ENCODE data around the gene RAE1. TPM values are rescaled to one million over a fixed set of nuclear protein-coding genes. Genes with fewer than 3 reads are reported as not detected.

RAE1 gene
- total and polyA plus RNA-seq, 4 donors: 3.6 to 19.4 (median 10.8) TPM

DNA sequence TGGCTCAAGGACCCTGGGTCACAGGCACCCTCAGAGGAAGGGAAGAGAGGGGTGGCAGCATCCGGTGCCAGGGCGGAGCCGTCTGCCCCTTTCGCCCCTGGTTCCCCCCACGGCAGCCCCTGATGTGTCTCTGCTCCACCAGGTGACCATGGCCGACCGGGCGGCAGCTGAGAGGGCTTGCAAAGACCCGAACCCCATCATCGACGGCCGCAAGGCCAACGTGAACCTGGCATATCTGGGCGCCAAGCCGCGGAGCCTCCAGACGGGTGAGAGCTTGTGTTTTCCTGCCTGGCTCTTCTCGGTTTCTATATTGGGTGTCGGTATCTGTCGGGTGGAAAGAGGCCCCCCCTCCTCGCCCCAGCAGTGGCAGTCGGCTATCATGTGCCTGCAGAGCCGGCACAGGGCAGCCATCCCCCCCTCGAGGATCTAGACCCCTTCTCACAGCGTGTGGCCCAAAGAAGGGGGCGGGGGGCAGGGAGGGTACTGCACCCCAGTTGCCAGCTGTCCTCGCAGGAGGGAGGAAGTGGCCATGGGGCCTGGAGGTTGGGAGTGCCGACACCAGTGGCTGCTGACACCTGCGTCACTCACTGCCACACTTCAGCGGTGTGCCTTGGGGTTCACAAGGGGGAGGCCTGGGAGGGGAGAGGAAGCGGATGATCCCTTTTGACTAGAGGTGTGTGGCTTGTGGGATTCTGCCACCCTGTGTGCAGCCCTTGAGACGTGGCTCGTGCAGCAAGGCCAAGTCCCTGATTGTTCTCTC is 41.6 kb downstream of the RAE1 start:
- peak overlapping the region; percentile 72 to 87 for H3K4me3 ChIP-seq (ENCODE audit: low read length in 2 of 2)
- WGBS, 2 donors: 27 to 29% methylated on average over 32 to 33 of the region's 33 CpGs
- intact Hi-C loops (cut with DNase I): loop anchor here in 1 of 2 donors (2.0 to 5.0 kb wide), 2 partner anchors 45 to 66 kb away; no protein-coding TSS in a partner anchor
- H3K27ac ChIP-seq (ENCODE audit: low read depth in 1 of 2, low read length in 2 of 2): peak overlapping the region in 1 of 2 donors; percentile 6
- H3K4me1 ChIP-seq (ENCODE audit: control insufficient read depth in 1 of 2, insufficient read depth in 2 of 2, low read length in 2 of 2): peaks cover 0 to 2% of the 10 kb centered on the region in 2 donors
- no peaks in the 10 kb centered on the region for H3K27me3 ChIP-seq (ENCODE audit: control insufficient read depth in 1 of 2, insufficient read depth in 2 of 2, low read length in 1 of 2)
- ATAC-seq (ENCODE audit: low FRiP score): no peak
- peak; percentile 71 to 82 for DNase-seq
- H3K9me3 ChIP-seq (ENCODE audit: control insufficient read depth, low read length): no peaks in the 10 kb centered on the region
- no peaks in the 10 kb centered on the region for H3K36me3 ChIP-seq (ENCODE audit: control insufficient read depth in 1 of 2, insufficient read depth in 2 of 2, low read length in 1 of 2)

DNA sequence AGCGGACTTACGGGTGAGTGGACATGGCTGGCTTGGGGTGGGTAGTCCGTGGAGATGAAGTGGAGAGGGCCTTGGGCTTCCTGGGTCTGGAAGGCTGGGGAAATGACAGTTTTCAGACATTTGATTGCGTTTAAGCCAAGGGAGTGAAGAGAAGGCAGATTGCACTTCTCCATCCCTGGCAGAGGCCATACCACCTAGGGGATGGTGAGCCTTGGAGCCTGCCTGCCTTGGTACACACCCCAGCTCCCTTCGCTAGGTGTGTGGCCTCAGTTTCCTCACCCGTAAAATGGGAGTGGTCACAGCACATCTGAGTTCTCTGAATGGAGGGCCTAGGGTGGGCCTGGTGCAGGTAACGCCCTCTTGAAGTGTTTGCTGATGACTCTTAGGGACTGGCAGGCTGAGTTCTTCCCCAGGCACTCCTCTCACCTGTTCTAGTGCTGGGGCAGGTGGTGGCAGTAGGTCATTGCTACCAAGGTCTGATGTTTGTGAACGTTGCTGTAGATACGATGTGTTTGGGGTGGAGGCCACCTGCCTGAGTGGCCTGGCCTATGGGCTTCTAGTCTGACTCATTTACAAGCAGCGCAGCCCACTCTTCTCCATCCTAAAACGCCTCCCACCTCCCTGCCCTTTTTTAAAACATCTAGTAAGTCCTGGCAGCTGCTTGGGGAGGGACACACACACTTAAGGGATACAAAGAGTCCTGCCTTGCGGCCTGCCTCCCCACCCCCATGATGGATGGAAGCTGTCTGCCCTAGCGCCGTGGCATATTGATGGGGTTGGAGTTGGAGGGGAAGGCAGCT is 42.5 kb downstream of the RAE1 start:
- H3K4me3 ChIP-seq (ENCODE audit: low read length in 2 of 2): no peak overlapping the region
- H3K27me3 ChIP-seq (ENCODE audit: control insufficient read depth in 1 of 2, insufficient read depth in 2 of 2, low read length in 1 of 2): no peaks in the 10 kb centered on the region
- DNase-seq (peak; percentile 29 to 53), ATAC-seq (ENCODE audit: low FRiP score) (no peak)
- WGBS, 2 donors: 89% methylated on average over 14 of the region's 14 CpGs
- intact Hi-C loops (cut with DNase I): loop anchor here in 1 of 2 donors (2.0 to 5.0 kb wide), 2 partner anchors 44 to 65 kb away; no protein-coding TSS in a partner anchor
- H3K4me1 ChIP-seq (ENCODE audit: control insufficient read depth in 1 of 2, insufficient read depth in 2 of 2, low read length in 2 of 2): peaks cover 0 to 2% of the 10 kb centered on the region in 2 donors
- H3K9me3 ChIP-seq (ENCODE audit: control insufficient read depth, low read length): no peaks in the 10 kb centered on the region
- H3K27ac ChIP-seq (ENCODE audit: low read depth in 1 of 2, low read length in 2 of 2): no peak overlapping the region
- no peaks in the 10 kb centered on the region for H3K36me3 ChIP-seq (ENCODE audit: control insufficient read depth in 1 of 2, insufficient read depth in 2 of 2, low read length in 1 of 2)

GRCh38 chr20:57394121-57395082 is 43.3 kb downstream of the RAE1 start:
- ATAC-seq (ENCODE audit: low FRiP score): no peak

GRCh38 chr20:57395111-57395966 is 44.3 kb downstream of the RAE1 start:
- Histone ChIP-seq H3K4me1 (ENCODE audit: control insufficient read depth in 1 of 2, insufficient read depth in 2 of 2, low read length in 2 of 2) (peaks cover 0 to 2% of the 10 kb centered on the region in 2 donors), H3K27ac (ENCODE audit: low read depth in 1 of 2, low read length in 2 of 2) (peak overlapping the region; percentile 10 to 75), H3K36me3 (ENCODE audit: control insufficient read depth in 1 of 2, insufficient read depth in 2 of 2, low read length in 1 of 2) (no peaks in the 10 kb centered on the region), H3K4me3 (ENCODE audit: low read length in 2 of 2) (no peak overlapping the region), H3K9me3 (ENCODE audit: control insufficient read depth, low read length) (no peaks in the 10 kb centered on the region), H3K27me3 (ENCODE audit: control insufficient read depth in 1 of 2, insufficient read depth in 2 of 2, low read length in 1 of 2) (no peaks in the 10 kb centered on the region)
- peak; percentile 86 to 92 for DNase-seq
- intact Hi-C loops (cut with DNase I): no loop called here
- ATAC-seq (ENCODE audit: low FRiP score): peak; percentile 61
- WGBS, 2 donors: 19 to 25% methylated on average over 31 of the region's 31 CpGs

More at GRCh38 chr20:57394121-57395082, 43.3 kb downstream of the RAE1 start:
- Histone ChIP-seq H3K27me3 (ENCODE audit: control insufficient read depth in 1 of 2, insufficient read depth in 2 of 2, low read length in 1 of 2) (no peaks in the 10 kb centered on the region), H3K36me3 (ENCODE audit: control insufficient read depth in 1 of 2, insufficient read depth in 2 of 2, low read length in 1 of 2) (no peaks in the 10 kb centered on the region), H3K4me3 (ENCODE audit: low read length in 2 of 2) (no peak overlapping the region), H3K4me1 (ENCODE audit: control insufficient read depth in 1 of 2, insufficient read depth in 2 of 2, low read length in 2 of 2) (peaks cover 0 to 2% of the 10 kb centered on the region in 2 donors), H3K27ac (ENCODE audit: low read depth in 1 of 2, low read length in 2 of 2) (peak overlapping the region; percentile 9 to 10), H3K9me3 (ENCODE audit: control insufficient read depth, low read length) (no peaks in the 10 kb centered on the region)
- intact Hi-C loops (cut with DNase I): loop anchor here in 1 of 2 donors (5.0 kb wide), 1 partner anchor 43 kb away; no protein-coding TSS in a partner anchor
- DNase-seq: peak; percentile 42 to 74
- WGBS, 2 donors: 64 to 69% methylated on average over 27 of the region's 27 CpGs

GRCh38 chr20:57396212-57396983 is 45.3 kb downstream of the RAE1 start:
- WGBS, 2 donors: 82 to 84% methylated on average over 16 of the region's 16 CpGs
- intact Hi-C loops (cut with DNase I): no loop called here
- Histone ChIP-seq H3K4me3 (ENCODE audit: low read length in 2 of 2) (no peak overlapping the region), H3K9me3 (ENCODE audit: control insufficient read depth, low read length) (no peaks in the 10 kb centered on the region), H3K27me3 (ENCODE audit: control insufficient read depth in 1 of 2, insufficient read depth in 2 of 2, low read length in 1 of 2) (no peaks in the 10 kb centered on the region), H3K27ac (ENCODE audit: low read depth in 1 of 2, low read length in 2 of 2) (no peak overlapping the region), H3K4me1 (ENCODE audit: control insufficient read depth in 1 of 2, insufficient read depth in 2 of 2, low read length in 2 of 2) (peaks cover 0 to 2% of the 10 kb centered on the region in 2 donors), H3K36me3 (ENCODE audit: control insufficient read depth in 1 of 2, insufficient read depth in 2 of 2, low read length in 1 of 2) (no peaks in the 10 kb centered on the region)
- peak; percentile 38 to 67 for DNase-seq
- ATAC-seq (ENCODE audit: low FRiP score): no peak

DNA sequence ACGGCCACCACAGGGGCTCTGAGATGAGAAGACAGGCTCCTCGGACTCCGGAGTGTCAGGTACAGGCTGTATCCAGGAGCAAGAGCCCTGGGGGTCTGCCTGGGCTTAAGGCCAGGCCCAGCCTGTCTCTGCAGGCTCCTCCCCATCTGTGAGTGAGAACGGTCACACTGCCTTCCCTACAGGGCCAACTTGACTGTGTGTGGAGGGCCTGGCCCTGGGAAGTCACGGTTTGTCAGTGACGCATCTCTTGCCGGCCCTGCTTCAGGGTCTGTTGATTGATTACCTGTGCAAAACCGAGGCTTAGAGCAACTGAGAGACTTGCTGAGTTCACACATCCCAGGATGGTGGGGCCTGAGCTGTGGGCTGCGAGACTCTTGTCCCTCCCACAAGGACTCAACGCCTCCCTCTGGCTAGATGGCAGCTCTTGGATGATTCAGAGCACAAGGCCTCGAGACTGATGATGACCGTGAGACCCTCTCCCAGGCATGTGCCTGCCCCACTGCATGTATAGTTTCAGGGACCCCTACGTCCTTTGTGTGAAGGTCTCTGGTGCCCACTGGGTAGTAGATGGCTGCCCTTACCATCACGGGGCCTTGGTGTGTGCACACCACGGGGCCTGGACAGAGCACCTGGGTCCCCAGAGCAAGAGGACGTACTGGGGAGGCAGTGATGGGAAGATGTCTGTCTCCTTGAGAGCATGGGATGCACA is 46.1 kb downstream of the RAE1 start:
- H3K4me1 ChIP-seq (ENCODE audit: control insufficient read depth in 1 of 2, insufficient read depth in 2 of 2, low read length in 2 of 2): peaks cover 0 to 2% of the 10 kb centered on the region in 2 donors
- H3K27me3 ChIP-seq (ENCODE audit: control insufficient read depth in 1 of 2, insufficient read depth in 2 of 2, low read length in 1 of 2): no peaks in the 10 kb centered on the region
- ATAC-seq (ENCODE audit: low FRiP score) (no peak), DNase-seq (peak; percentile 33 to 56)
- 89 to 90% methylated on average over 16 of the region's 16 CpGs for WGBS, 2 donors
- intact Hi-C loops (cut with DNase I): no loop called here
- no peak overlapping the region for H3K27ac ChIP-seq (ENCODE audit: low read depth in 1 of 2, low read length in 2 of 2)
- H3K36me3 ChIP-seq (ENCODE audit: control insufficient read depth in 1 of 2, insufficient read depth in 2 of 2, low read length in 1 of 2): no peaks in the 10 kb centered on the region
- H3K4me3 ChIP-seq (ENCODE audit: low read length in 2 of 2): no peak overlapping the region
- H3K9me3 ChIP-seq (ENCODE audit: control insufficient read depth, low read length): no peaks in the 10 kb centered on the region

DNA sequence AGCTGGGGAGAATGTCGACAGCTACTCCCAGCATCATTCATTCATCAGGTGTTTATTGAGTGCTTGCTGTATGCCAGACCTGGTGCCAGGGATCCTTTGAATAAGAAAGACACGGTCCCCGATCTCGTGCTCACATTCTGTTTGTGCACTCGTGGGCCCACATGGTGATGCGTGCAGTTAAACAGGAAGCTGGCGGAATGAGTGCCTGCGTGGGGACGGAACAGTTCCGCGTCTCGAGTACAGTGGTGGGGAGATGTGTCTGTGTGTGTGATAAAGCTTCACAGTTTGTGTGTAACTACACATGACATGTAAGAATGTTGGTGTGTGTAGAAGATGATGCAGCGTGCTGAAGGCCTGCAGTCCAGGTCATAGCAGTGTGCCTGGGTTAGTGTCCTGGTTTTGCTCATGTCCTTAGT is 46.6 kb downstream of the RAE1 start:
- Histone ChIP-seq H3K27ac (ENCODE audit: low read depth in 1 of 2, low read length in 2 of 2) (no peak overlapping the region), H3K36me3 (ENCODE audit: control insufficient read depth in 1 of 2, insufficient read depth in 2 of 2, low read length in 1 of 2) (no peaks in the 10 kb centered on the region), H3K4me1 (ENCODE audit: control insufficient read depth in 1 of 2, insufficient read depth in 2 of 2, low read length in 2 of 2) (peaks cover 0 to 2% of the 10 kb centered on the region in 2 donors), H3K9me3 (ENCODE audit: control insufficient read depth, low read length) (no peaks in the 10 kb centered on the region), H3K27me3 (ENCODE audit: control insufficient read depth in 1 of 2, insufficient read depth in 2 of 2, low read length in 1 of 2) (no peaks in the 10 kb centered on the region), H3K4me3 (ENCODE audit: low read length in 2 of 2) (no peak overlapping the region)
- WGBS, 2 donors: 78 to 81% methylated on average over 13 of the region's 13 CpGs
- intact Hi-C loops (cut with DNase I): no loop called here
- DNase-seq: peak; percentile 68
- no peak for ATAC-seq (ENCODE audit: low FRiP score)
